Activated CD4-positive, alpha-beta T cell treated with anti-CD3 and anti-CD28 coated beads for 4 hours (primary cell): ENCODE data around the gene TBXAS1.

Experiments used
- DNase-seq, 2 donors: peaks; one replicate each; pipeline ENCODE4 v3.0.0-alpha.2; 2020

Gene TBXAS1

DNA sequence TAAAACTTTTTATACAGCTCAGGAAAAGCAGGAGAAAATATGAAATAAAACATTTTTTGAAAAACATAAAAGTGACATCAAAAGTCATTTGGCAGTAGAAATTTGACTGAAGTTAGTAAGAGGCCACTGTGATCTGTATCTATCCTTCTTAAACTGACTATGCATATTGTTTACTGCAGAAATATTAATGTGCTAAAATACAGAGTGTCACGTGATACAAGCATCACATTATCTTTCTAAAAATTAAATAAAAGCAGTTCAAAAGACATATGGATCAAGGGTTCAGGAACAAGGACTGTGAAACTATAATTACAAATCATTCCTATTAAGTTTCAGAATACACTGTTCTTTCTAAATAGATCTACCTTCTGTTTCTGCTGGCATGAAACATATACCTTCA lies 200.0 kb downstream of the TBXAS1 start:
- no peak for DNase-seq

- DNase-seq, result no peak
Observed at GRCh38 chr7:140031364-140031763, 202.3 kb downstream of the TBXAS1 start.

DNA sequence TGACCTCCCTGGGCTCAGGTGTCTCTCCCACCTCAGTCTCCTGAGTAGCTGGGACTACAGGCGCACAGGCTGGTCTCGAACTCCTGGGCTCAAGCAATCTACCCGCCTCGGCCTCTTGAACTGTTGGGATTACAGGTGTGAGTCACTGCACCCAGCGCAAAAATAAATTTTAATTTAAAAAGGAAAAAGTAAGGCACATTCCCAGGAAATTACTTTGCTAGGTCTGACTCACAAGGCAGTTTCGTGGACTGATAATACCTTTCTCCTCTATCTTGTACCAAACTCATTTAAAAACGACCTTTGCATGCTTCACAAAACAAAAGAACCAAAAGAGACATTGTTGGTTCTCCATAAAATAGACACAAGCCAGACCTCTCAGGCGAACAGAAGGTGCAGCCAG lies 204.0 kb downstream of the TBXAS1 start:
- no peak for DNase-seq

GRCh38 chr7:140033779-140034363 lies 204.8 kb downstream of the TBXAS1 start:
- no peak for DNase-seq

DNA sequence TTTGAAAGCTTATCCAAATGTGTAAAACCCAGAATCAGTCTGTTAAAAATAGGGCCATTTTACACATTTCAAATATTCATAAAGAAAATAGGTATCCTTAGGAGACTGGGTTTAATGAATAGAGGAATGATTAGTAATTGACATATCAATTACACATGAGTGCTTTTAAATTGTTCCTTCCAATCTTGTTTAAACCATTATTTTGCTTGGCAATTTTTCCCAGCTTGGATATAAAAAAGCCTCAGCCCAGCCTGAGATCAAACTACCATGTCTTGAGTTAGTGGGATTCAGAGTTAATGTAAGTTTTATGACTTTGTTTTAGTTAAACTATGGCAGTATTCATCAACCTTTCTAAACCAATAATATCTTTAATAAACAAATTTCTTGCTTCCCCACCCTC lies 205.4 kb downstream of the TBXAS1 start:
- DNase-seq, result no peak

- no peak for DNase-seq
Observed at GRCh38 chr7:140035400-140036223, 206.5 kb downstream of the TBXAS1 start.

GRCh38 chr7:140036224-140036962 lies 207.3 kb downstream of the TBXAS1 start:
- DNase-seq, result no peak

DNA sequence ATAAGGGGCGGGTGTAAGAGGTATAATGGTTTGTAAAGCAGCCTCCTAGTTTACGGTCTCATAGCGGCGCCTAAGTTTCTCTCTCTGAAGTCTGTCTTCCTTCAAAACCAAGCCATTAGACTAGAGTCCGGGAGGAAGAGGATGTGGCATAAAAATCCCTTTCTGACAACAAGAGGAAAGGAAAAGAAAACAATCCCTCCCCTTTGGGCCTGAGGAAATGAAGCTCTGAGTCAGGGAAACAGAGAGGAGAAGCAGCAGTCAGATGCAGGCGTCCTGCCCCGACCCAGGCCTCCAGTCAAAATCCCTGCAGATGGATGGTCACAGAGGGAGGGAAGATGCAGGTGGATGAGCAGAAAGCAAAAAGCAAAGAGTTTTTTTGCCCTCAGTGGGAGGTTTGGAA lies 210.0 kb downstream of the TBXAS1 start:
- DNase-seq, result no peak

DNA sequence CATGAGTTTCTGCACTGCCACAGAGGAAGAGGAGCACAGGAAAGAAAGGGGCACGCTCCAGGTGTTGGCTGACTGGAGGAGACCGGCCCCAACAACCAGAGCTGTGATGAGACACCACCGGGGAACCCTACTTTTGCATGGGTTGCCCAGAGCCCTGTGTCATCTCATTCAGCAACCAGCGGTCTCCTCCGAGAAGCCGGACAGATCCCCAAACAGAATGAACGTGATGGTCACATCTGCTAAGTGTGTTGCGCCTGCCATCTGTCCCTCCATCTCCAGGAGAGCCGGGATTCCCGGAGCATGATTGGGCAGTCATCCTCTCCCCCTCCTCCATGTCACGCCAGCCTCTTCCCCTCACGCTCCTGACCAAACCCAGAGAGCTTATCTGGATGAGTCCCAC lies 210.8 kb downstream of the TBXAS1 start:
- DNase-seq, result no peak

- DNase-seq, result no peak
Observed at GRCh38 chr7:140041659-140042385, 212.8 kb downstream of the TBXAS1 start.

DNA sequence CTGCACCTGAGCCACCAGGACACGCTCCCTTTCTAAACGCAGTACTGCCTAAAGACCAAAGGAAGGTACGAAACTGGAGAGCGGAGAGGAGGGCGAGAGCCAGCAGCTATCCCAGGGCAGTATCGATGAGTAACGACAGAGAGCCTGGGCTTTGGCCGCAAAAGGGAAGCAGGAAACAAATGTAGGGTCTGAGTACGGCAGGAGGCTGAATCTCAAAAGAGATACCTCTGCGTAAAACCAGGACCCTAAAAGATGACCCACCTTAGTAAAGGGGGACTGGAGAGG lies 213.3 kb downstream of the TBXAS1 start:
- no peak for DNase-seq

DNA sequence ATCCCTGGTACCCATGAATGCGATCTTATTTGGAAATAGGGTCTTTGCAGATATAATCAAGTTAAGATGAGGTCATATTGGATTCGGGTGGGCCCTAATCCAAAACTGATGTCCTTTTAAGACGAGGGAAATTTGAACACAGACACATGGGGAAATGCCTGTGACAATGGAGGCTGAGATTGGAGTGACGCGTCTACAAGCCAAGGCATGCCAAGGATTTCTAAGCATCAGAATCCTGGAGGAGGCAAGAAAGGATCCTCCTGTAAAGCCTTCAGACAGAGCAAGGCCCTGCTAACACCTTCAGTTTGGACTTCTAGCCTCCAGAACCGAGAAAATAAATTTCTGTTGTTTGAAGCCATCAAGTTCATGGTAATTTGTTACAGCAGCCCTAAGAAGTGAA lies 215.2 kb downstream of the TBXAS1 start:
- no peak for DNase-seq

GRCh38 chr7:140045697-140046096 lies 216.6 kb downstream of the TBXAS1 start:
- no peak for DNase-seq

DNA sequence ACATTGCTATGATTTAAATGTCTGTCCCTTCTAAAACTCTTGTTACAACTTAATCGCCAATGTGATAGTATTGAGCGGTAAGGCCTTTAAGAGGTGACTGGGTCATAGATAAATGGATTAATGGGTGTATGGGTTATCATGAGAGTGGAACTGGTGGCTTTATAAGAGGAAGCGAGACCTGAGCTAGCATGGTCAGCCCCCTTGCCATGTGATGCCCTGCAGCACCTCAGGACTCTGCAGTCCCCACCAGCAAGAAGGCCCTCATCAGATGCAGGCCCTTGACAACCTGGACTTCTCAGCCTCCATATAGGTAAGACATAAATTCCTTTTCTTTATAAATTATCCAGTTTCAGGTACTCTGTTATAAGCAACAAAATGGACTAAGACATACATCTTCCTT lies 218.1 kb downstream of the TBXAS1 start:
- no peak for DNase-seq

GRCh38 chr7:140048138-140048537 lies 219.1 kb downstream of the TBXAS1 start:
- DNase-seq, result no peak

- no peak for DNase-seq
Observed at GRCh38 chr7:140048989-140049338, 219.9 kb downstream of the TBXAS1 start.

DNA sequence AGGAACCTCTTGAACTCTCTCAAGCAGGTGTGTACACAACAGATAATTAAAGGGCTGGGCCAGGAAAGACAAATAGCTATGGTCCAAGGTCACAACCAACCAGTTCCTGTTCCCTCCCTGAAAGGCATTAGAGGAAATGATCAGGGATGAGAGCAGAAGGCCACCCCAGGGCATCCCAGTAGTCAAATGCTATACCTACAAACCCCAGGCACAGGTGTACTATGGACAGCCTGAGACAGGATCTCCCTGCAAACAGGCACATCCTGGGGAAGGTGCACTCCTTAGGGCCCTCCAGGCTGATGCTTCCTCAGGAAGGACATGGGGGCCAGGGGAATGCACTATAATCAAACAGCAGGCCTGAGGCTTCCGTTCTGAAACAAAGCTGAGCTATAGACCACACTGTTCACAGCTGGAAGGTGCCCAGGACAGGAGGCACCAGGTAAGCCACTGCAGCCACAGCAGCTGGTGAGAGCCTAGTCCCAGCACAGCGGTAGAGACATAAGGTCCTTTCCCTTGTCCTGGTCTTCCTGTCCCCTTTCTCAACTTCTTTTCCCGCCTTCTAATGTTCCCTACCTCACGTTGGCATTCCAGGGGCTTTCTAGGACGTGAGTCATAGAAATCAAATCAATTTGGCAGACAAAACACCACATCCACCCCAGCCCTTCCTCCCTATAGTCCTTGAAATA lies 220.4 kb downstream of the TBXAS1 start:
- DNase-seq, result no peak

GRCh38 chr7:140050100-140050499 lies 221.0 kb downstream of the TBXAS1 start:
- no peak for DNase-seq

- no peak for DNase-seq
Observed at GRCh38 chr7:140051820-140052219, 222.8 kb downstream of the TBXAS1 start.

DNA sequence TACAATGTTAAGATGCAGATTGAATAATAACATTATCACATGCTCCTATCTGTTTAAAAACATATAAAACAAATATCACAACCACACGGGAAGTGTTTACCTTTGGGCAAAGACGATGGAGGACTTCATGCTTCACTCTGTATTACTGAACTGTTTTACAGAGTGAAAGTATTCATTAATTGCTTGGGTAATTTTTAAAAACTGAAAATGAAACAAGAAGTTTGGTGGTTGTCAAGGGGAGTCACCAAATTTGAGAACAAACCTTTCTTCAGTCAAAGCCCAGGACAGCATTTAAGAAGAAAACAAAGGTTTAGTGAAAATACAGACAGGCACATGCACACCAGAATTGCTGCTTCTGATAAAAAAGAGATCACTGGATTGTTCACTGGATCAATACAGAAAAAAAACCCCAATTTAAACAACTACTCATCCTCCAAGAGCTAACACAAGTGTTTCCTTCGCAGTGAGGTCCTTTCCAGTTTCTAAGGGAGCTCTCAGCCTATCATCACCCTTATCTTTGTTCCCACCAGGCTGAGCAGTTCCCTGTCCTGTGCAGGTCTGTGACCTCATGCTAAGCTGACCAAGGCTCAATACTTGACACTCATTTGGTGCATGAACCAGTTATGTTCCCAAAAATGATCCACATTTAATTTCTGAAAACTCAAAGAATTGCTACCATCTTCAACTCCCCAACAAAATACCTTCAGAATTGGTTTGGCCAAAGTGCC lies 224.9 kb downstream of the TBXAS1 start:
- no peak for DNase-seq

DNA sequence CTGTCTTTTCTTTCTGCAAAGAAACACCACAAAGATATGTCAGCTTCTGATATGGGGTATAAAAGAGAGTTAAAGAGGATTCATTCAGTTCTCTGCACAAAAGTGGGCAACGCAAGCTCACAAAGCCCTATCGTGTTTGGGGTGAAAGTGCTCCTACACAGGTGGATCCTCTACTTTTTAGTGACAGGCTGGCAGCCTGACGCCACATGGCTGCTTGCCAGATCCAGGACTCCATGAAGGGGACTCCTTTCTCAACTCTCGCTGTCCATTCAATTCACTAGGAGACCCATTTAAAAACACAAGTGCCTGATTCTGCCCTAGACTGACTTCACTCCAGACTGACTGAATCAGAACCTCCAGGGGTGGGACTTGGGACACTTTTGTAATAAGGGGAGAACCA lies 225.7 kb downstream of the TBXAS1 start:
- DNase-seq, result no peak

DNA sequence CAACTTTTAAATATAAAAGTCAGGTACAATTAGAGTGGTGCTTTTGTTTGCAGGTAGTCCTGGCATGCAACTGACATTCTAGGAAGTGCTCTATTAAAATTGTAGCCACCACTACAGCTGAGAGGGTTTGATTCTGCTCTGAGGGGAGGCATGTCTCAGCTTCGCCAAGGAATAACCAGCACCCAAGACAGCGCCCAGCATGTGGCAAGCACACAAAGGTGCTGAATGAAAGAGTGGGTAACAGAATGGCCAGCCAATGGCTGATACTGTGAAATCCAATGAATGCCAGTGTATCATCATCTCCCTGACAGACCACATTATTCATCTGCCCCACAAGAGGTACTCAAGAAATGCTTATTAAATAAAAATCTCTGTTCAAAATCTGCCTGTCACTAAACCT lies 226.8 kb downstream of the TBXAS1 start:
- DNase-seq, result no peak
